Body of pancreas (tissue), 4 donors: ENCODE data around the gene MEIS2. TPM values are rescaled to one million over a fixed set of nuclear protein-coding genes. Genes with fewer than 3 reads are reported as not detected.

Source experiments
- ATAC-seq: fragments of 150-250 bp; one replicate; pipeline ENCODE4 v1.9.1; 2016
- DNase-seq, 4 donors: peaks; one replicate each; pipeline ENCODE4 v3.0.0-alpha.2; 2019
- H3K27ac ChIP-seq, 4 donors: fragments of 200-600 bp; sonication (generic); 1 replicate in 3 of 4; 2 replicates in 1 of 4; pipeline versions ENCODE4 v1.5.1 to v1.6.1; 2016 to 2019; ENCODE audit warnings: mild to moderate bottlenecking in 1 of 4, mixed read lengths in 1 of 4, moderate library complexity in 1 of 4
- H3K27me3 ChIP-seq, 2 donors: fragments of 200-600 bp; sonication (generic); one replicate each; pipeline ENCODE4 v1.6.0; 2016; ENCODE audit warnings: mild to moderate bottlenecking in 1 of 2
- H3K36me3 ChIP-seq, 2 donors: fragments of 200-600 bp; sonication (generic); replicated peaks in 1 of 2; 2 replicates each; pipeline ENCODE4 v1.5.1; 2016; ENCODE audit warnings: low read depth in 2 of 2; ENCODE audit not compliant: insufficient read depth in 1 of 2
- H3K4me1 ChIP-seq: fragments of 200-600 bp; sonication (generic); one replicate; pipeline ENCODE4 v1.6.0; 2016
- H3K4me3 ChIP-seq, 2 donors: fragments of 200-600 bp; sonication (generic); 1 replicate in 1 of 2; 2 replicates in 1 of 2; pipeline ENCODE4 v1.5.1; 2016 to 2019
- H3K9me3 ChIP-seq, 3 donors: fragments of 200-600 bp; sonication (generic); 1 replicate in 2 of 3; 2 replicates in 1 of 3; pipeline ENCODE4 v1.5.1; 2016
- POLR2A ChIP-seq, 3 donors: fragments of 450-650 bp; IDR thresholded peaks; one replicate each; pipeline ENCODE4 v1.6.1; 2016; ENCODE audit warnings: antibody characterized with exemption in 3 of 3, mild to moderate bottlenecking in 2 of 3
- WGBS, 2 donors: methylation state at CpG; one replicate each; pipeline ENCODE4 v1.1.5; 2017; 5-methylcytosine and 5-hydroxymethylcytosine counted together
- intact Hi-C: fragments of 100-400 bp; cut with DNase I; formaldehyde crosslinking; loops from one replicate; pipeline ENCODE4 v1.15.1; 2023
- total RNA-seq, 2 donors: library from RNA; depleted of rRNA; stranded (reverse); fragments of >200 nt; gene quantifications; one replicate each; pipeline ENCODE4 v1.1.0, GENCODE V29; 2016
- TF ChIP-seq, protein P1 (sequence below), 7 experiments: fragments of 450-650 bp in 4 of 7; fragments of 200-600 bp in 3 of 7; sonication (generic) in 3 of 7; IDR thresholded peaks; one replicate each; pipeline ENCODE4 v1.5.1; 2016 to 2019; ENCODE audit warnings: antibody characterized with exemption in 7 of 7

The MEIS2 gene
- total RNA-seq, 2 donors from 2014 or later = 11.9 to 86.0 TPM

DNA sequence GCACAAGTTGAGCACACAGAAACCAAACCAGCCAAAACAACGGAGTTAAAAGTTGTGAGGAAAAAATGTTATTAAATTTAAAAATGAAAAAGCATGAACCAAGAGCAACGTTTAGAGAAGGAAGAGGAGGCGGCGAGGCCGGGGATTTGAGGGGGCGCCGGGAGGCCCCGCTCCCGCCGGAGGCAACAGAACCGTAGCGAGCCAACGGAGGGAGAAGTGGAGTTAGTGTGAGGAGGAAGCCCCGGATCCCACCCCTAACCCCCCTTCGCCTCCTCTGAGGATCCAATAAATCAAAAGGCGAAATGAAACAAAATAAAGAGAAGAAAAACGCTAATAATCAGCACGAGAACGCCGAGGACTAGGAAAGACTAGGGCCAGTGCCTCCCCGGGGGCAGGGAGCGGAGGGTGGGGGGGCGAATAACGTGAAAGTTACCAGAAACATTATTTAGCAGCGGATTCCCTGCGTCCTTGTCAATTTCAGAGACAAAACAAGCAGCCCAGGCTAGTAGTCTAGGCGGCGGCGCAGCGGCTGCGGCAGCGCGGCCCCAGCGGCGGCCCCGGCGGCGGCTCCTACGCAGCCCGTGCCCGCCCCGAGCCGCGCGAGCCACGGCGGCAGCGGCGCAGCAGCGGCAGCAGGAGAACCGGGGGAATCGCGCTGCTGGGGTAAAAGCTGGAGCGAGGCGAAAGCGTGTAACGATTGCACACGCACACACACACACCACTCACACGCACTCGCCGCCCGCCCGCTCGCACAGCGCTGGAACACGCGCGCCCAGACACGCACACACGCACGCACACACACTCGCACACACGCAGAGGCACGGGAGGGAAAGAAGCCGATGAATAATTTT is 1.7 kb downstream of the MEIS2 start:
- H3K4me1 ChIP-seq = peaks cover 12% of the 10 kb centered on the region
- ATAC-seq (peak; percentile 24), DNase-seq (peak in 3 of 4 donors; percentile 44 to 61 (median 54))
- TF ChIP-seq, protein P1, sequence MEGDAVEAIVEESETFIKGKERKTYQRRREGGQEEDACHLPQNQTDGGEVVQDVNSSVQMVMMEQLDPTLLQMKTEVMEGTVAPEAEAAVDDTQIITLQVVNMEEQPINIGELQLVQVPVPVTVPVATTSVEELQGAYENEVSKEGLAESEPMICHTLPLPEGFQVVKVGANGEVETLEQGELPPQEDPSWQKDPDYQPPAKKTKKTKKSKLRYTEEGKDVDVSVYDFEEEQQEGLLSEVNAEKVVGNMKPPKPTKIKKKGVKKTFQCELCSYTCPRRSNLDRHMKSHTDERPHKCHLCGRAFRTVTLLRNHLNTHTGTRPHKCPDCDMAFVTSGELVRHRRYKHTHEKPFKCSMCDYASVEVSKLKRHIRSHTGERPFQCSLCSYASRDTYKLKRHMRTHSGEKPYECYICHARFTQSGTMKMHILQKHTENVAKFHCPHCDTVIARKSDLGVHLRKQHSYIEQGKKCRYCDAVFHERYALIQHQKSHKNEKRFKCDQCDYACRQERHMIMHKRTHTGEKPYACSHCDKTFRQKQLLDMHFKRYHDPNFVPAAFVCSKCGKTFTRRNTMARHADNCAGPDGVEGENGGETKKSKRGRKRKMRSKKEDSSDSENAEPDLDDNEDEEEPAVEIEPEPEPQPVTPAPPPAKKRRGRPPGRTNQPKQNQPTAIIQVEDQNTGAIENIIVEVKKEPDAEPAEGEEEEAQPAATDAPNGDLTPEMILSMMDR (IDR thresholded peaks at IDR 0.05) = no peak
- peak in 2 of 3 donors; percentile 45 to 51 for TF ChIP-seq POLR2A (IDR thresholded peaks at IDR 0.05)
- no peaks in the 10 kb centered on the region for H3K9me3 ChIP-seq
- no peaks in the 10 kb centered on the region for H3K27me3 ChIP-seq
- peak overlapping the region; percentile 68 to 69 for H3K4me3 ChIP-seq
- intact Hi-C loops = no loop called here
- no peaks in the 10 kb centered on the region for H3K36me3 ChIP-seq
- WGBS, 2 donors = 0 to 1% methylated on average over 52 to 75 of the region's 75 CpGs
- H3K27ac ChIP-seq = peak overlapping the region; percentile 63 to 97 (median 92)

DNA sequence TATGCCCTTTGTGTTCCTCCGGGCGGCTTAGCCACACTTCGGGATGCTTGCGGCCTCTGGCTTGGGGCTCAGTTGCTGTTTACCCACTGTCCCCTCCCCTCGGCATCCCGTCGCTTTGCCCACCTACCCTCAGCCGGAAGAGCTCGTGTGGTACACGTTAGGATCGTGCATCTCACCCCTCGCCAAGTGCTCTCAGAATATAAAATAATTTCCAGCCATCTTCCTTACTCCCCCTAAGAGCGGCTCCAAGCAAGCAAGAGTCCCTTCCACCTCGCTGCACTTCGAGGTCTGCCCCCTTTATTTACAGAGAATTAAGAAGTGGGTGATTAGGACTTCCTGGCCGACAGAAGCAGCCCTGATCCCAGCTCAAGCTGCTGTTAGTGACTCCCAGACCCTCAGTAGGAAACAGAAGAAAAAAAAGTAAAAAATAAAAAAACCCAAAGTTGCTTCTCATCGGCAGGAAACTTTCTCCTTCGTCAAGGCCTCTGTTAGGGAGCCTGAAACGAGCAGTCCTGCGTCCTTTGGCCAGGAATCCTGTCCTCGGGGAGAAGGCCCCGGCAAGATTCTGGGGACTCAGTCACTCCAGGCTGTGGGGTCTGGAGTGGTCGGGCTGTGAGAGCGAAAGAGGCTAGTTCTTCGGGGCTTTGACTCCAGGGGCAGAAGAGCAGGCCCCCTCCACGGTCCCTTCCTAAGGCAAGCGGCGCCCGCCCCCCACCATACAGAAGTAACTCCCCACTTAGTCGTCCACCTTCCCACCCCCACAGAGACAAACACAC is 3.0 kb downstream of the MEIS2 start:
- Histone ChIP-seq H3K27ac (peak overlapping the region; percentile 36 to 97 (median 92)), H3K36me3 (no peaks in the 10 kb centered on the region), H3K27me3 (no peaks in the 10 kb centered on the region), H3K4me3 (peak overlapping the region in 1 of 2 donors; percentile 37), H3K4me1 (peaks cover 8% of the 10 kb centered on the region), H3K9me3 (no peaks in the 10 kb centered on the region)
- ATAC-seq = no peak
- DNase-seq = peak in 1 of 4 donors; percentile 16
- WGBS, 2 donors = 40 to 45% methylated on average over 22 to 30 of the region's 30 CpGs
- no peak for TF ChIP-seq POLR2A (IDR thresholded peaks at IDR 0.05)
- TF ChIP-seq, protein P1 (IDR thresholded peaks at IDR 0.05) = no peak
- intact Hi-C loops = no loop called here

DNA sequence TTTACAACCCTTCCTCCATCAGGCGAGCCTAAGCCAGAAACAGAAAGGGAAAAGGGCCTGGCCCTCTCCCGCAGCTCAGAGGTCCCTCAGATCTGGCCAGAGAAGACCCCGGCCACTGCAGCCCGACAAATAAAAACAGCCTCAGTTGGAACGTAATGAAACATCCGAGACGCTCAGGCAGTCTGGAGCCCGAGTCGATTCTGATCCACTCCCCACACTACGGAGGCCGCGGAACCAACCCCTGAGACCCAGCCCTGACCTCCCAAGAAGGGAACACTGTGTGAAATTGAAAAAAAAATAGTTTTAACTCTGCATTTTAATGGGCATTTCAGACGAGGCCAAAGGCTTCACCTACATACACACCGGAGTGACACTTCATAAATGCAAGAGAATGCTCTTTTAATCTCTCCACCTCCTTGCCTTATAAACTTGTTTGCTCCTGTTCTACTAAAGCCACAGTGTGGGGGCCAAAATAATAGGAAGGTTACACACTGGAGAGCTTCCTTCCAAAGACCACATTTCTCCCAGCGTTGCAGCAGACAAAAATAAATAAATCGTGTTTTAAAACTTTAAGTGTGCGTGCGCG is 3.7 kb downstream of the MEIS2 start:
- no peak for ATAC-seq
- no peaks in the 10 kb centered on the region for H3K27me3 ChIP-seq
- peak overlapping the region in 1 of 2 donors; percentile 7 for H3K4me3 ChIP-seq
- WGBS, 2 donors = 39 to 46% methylated on average over 18 to 19 of the region's 19 CpGs
- H3K36me3 ChIP-seq = no peaks in the 10 kb centered on the region
- no peaks in the 10 kb centered on the region for H3K9me3 ChIP-seq
- TF ChIP-seq, protein P1 (IDR thresholded peaks at IDR 0.05) = no peak
- no peak for TF ChIP-seq POLR2A (IDR thresholded peaks at IDR 0.05)
- peak overlapping the region in 3 of 4 donors; percentile 87 to 97 (median 96) for H3K27ac ChIP-seq
- H3K4me1 ChIP-seq = peaks cover 5% of the 10 kb centered on the region
- DNase-seq = no peak
- intact Hi-C loops = no loop called here

DNA sequence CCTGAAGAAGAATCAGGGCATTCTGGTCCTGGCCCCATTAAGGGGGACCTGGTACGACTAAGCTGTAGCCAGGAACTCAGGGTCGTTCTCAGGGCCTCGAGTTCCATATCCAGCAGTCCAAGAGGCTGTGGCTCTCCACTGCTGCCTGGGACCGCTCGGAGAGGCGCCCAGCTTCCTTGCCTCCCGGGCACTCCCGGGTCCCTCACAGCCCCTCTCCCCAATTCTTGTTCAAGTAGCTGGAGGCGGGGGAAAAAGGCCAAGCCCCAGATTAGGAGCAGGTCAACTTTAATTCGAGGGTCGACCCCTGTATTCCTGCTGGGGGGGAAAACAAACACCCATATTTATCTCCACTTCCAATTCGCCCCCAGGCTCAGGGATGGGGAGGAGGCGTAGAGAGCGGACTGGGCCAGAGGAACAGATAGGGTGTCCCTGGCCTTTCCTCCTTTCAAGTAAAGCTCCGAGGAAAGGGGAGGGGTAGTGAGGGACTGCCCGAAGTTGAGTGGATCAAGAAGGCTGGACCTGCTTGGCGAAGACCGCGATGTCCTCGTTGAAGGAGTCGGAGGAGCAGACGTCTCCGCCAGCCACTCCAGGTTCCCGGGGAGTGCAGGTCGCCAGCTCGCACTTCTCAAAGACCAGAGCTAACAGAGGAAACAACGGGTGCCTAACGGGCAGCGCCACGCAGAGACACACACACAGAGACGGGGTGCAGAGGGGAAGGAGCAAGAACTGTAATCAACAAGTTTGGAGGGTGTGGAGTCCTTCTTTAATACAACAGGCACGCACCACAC is 4.4 kb downstream of the MEIS2 start:
- 37 to 70% methylated on average over 32 of the region's 32 CpGs for WGBS, 2 donors
- DNase-seq (no peak), ATAC-seq (no peak)
- H3K4me1 ChIP-seq = peaks cover 9% of the 10 kb centered on the region
- H3K9me3 ChIP-seq = no peaks in the 10 kb centered on the region
- peak overlapping the region in 3 of 4 donors; percentile 87 to 97 (median 96) for H3K27ac ChIP-seq
- no peak overlapping the region for H3K4me3 ChIP-seq
- TF ChIP-seq POLR2A (IDR thresholded peaks at IDR 0.05) = no peak
- TF ChIP-seq, protein P1 (IDR thresholded peaks at IDR 0.05) = no peak
- intact Hi-C loops = no loop called here
- no peaks in the 10 kb centered on the region for H3K27me3 ChIP-seq
- H3K36me3 ChIP-seq = no peaks in the 10 kb centered on the region
